HEK293T (cell line): ENCODE measurements around the gene P2RY2.

Experiments
- CTCF ChIA-PET: fragments of 350-600 bp; formaldehyde crosslinking; extraction: SDS; loops from one replicate; lab custom pipeline; 2021; ENCODE audit warnings: antibody characterized with exemption, inconsistent platforms; lab: Yijun Ruan, JAX
- POLR2A ChIA-PET: fragments of 350-600 bp; formaldehyde crosslinking; extraction: SDS; loops from one replicate; lab custom pipeline; 2020; ENCODE audit warnings: antibody characterized with exemption, inconsistent platforms; lab: Yijun Ruan, JAX
- DNase-seq: peaks from one replicate; pipeline ENCODE4 v3.0.0; 2012; ENCODE audit warnings: mixed read lengths; ENCODE audit errors: extremely low spot score
- ARNT ChIP-seq: fragments of 450-650 bp; IDR thresholded peaks from 2 replicates; pipeline ENCODE4 v1.6.1; 2017; ENCODE audit warnings: mild to moderate bottlenecking
- BHLHE40 ChIP-seq: fragments of 450-650 bp; IDR thresholded peaks from 2 replicates; pipeline ENCODE4 v1.6.1; 2016; ENCODE audit warnings: mild to moderate bottlenecking, moderate library complexity, borderline replicate concordance
- CTBP1 ChIP-seq: fragments of 450-650 bp; IDR thresholded peaks from 2 replicates; pipeline ENCODE4 v1.6.1; 2016; ENCODE audit warnings: borderline replicate concordance
- ELF4 ChIP-seq: fragments of 450-650 bp; IDR thresholded peaks from 2 replicates; pipeline ENCODE4 v1.6.1; 2017; ENCODE audit warnings: antibody characterized with exemption
- FOXA1 ChIP-seq: fragments of 450-650 bp; IDR thresholded peaks from 2 replicates; pipeline ENCODE4 v1.6.1; 2016; ENCODE audit warnings: mild to moderate bottlenecking
- FOXK2 ChIP-seq: fragments of 450-650 bp; IDR thresholded peaks from 2 replicates; pipeline ENCODE4 v1.6.1; 2016; ENCODE audit warnings: mild to moderate bottlenecking
- FOXM1 ChIP-seq: fragments of 450-650 bp; IDR thresholded peaks from 2 replicates; pipeline ENCODE4 v1.6.1; 2017; ENCODE audit warnings: mild to moderate bottlenecking, borderline replicate concordance
- HDGF ChIP-seq: fragments of 450-650 bp; IDR thresholded peaks from 2 replicates; pipeline ENCODE4 v1.6.1; 2017; ENCODE audit warnings: antibody characterized with exemption, borderline replicate concordance
- L3MBTL2 ChIP-seq: fragments of 450-650 bp; conservative IDR thresholded peaks from 2 replicates; pipeline ENCODE4 v1.6.1; 2016; ENCODE audit warnings: mild to moderate bottlenecking
- LEF1 ChIP-seq: fragments of 450-650 bp; IDR thresholded peaks from 2 replicates; pipeline ENCODE4 v1.6.1; 2017; ENCODE audit warnings: mild to moderate bottlenecking, borderline replicate concordance
- NFRKB ChIP-seq: fragments of 450-650 bp; IDR thresholded peaks from 2 replicates; pipeline ENCODE4 v1.6.1; 2016; ENCODE audit warnings: mild to moderate bottlenecking, moderate library complexity
- PKNOX1 ChIP-seq: fragments of 450-650 bp; IDR thresholded peaks from 2 replicates; pipeline ENCODE4 v1.6.1; 2016
- SP1 ChIP-seq: fragments of 450-650 bp; IDR thresholded peaks from 2 replicates; pipeline ENCODE4 v1.6.1; 2017
- SUZ12 ChIP-seq: fragments of 450-650 bp; IDR thresholded peaks from 2 replicates; pipeline ENCODE4 v1.6.1; 2016; ENCODE audit warnings: mild to moderate bottlenecking
- TARDBP ChIP-seq: fragments of 450-650 bp; IDR thresholded peaks from 2 replicates; pipeline ENCODE4 v1.6.1; 2016
- ZNF384 ChIP-seq: fragments of 450-650 bp; IDR thresholded peaks from 2 replicates; pipeline ENCODE4 v1.6.1; 2016

The P2RY2 gene

DNA sequence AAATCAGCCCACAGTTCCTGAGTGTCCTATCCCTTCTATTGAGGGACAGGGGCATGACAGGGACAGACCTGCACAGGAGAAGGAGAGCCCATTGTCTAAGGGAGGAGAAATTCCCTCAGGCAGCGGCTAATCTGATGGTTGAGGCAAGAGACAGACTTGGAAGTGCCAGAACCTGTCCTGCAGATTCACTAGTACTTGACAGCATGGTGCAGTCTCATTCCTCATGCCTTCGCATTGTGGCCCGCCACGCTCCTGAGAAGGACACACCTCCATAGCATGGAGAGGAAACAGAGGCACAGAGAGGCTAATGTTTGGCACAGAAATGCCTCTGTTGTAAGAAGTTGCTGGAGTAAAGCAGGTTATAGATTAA lies 57.3 kb downstream of the P2RY2 start:
- POLR2A ChIA-PET = no interaction called here
- CTCF ChIA-PET = interaction anchor here (1.4 kb wide), 1 partner anchor 14 kb away, joined by 7 read pairs; no protein-coding TSS in a partner anchor
- no peak for DNase-seq
- TF ChIP-seq PKNOX1 = no peak
- TF ChIP-seq ZNF384 = no peak
- no peak for TF ChIP-seq BHLHE40
- no peak for TF ChIP-seq SP1
- TF ChIP-seq CTBP1 = no peak
- TF ChIP-seq TARDBP = no peak
- TF ChIP-seq SUZ12 = no peak
- no peak for TF ChIP-seq FOXA1
- TF ChIP-seq LEF1 = no peak

DNA sequence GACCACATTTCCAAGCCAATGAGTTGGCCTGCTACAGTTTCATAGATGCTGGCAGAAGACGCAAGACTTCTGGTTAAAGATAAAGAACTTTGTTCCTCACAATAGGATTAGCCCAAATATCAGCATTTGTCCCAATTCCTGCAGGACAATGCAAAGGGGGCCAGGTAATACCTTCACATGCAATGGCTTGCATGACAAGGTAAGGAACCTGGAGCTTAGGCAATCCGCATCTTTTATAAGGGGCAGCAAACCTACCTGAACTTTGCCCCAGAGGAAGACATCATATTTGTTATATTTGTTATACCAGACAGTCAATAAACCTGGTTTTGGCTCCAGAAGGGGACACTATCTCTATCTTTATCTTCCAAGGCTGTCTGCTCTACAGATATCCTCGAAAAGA lies 59.4 kb downstream of the P2RY2 start:
- no peak for TF ChIP-seq SUZ12
- TF ChIP-seq TARDBP = no peak
- no peak for TF ChIP-seq SP1
- no peak for TF ChIP-seq FOXK2
- TF ChIP-seq L3MBTL2 = no peak
- no peak for TF ChIP-seq NFRKB
- TF ChIP-seq ELF4 = no peak
- TF ChIP-seq LEF1 = no peak
- ChIA-PET POLR2A (no interaction called here), CTCF (interaction anchor here (1.1 to 3.8 kb wide), 2 partner anchors 12 kb away, joined by 3 to 14 read pairs; no protein-coding TSS in a partner anchor)
- DNase-seq = no peak

DNA sequence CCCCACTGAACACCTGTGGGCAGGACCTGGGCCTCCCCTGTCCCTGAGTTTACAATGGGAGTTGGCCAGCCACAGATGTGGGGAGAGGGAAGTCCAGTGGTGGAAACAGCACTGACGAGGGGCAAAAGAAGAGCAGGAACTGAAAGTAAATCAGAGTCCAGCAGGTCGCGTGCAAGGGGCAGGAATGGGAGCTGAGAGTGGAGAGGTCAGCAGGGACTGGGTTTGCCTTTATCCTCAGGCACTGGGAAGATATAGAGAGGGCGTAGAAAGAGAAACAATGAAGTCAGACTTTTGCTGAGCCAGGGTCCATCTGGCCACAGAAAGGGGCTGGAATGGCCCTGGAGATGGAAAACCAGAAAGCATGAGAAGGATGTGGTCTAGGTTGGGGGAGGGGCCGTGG lies 62.5 kb downstream of the P2RY2 start:
- DNase-seq = no peak
- ChIA-PET POLR2A (no interaction called here), CTCF (interaction anchor here (3.8 kb wide), 1 partner anchor 9 kb away, joined by 14 read pairs; no protein-coding TSS in a partner anchor)
- TF ChIP-seq ARNT (no peak), ZNF384 (no peak), FOXK2 (no peak), LEF1 (no peak), CTBP1 (no peak), SUZ12 (no peak), FOXM1 (no peak), ELF4 (no peak), L3MBTL2 (no peak), SP1 (no peak), FOXA1 (no peak), BHLHE40 (no peak), HDGF (no peak), PKNOX1 (no peak), NFRKB (no peak), TARDBP (no peak)

- TF ChIP-seq L3MBTL2 (no peak), NFRKB (no peak), BHLHE40 (no peak), ARNT (no peak), CTBP1 (no peak), LEF1 (no peak), SP1 (no peak), FOXK2 (no peak), ELF4 (no peak), FOXA1 (no peak), SUZ12 (no peak), TARDBP (no peak), ZNF384 (no peak), PKNOX1 (no peak)
- ChIA-PET POLR2A (no interaction called here), CTCF (interaction anchor here (3.8 kb wide), 1 partner anchor 8 kb away, joined by 14 read pairs; no protein-coding TSS in a partner anchor)
- DNase-seq = no peak
Observed at GRCh38 chr11:73281201-73281741, 63.2 kb downstream of the P2RY2 start.

DNA sequence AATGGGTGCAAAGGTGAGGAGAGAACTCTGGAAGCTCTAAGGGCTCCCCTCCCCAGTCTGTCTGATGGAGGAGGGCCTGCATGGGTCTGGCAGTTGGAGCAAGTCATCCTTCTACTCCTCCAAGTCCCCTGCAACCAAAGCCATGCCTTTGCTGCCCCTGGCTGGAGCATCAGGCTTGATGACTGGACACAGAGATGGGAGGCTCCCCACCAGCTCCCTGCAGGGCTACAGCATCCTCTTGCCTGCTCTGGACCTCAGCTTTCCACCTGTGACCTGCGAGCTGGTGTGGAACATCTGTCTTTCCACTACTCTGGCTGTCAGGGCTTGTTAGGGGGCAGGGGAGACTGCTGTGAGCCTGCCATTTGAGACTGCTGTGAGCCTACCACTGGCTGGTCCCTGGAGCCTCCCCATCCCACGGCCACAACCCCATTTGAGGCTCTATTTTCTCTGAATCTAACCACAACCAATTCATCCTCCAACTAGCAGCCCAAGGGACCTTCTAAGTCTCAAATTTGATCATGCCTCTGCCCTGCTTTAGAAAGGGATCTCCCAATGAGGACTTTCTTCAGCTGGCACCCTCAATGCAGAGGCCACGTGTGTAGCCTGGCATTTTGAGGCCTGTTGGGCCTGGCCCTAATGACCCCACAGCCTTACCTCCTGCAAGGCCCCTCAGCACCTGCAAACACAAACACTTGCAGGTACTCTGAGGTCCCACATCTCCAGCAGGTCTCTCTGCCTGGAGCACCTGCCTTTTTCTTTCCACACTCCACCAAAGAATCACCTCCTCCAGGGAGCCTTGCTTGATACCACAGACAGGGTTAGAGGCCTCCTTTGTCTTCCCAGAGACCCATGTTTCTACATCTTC lies 63.9 kb downstream of the P2RY2 start:
- ChIA-PET CTCF (interaction anchor here (0.8 to 1.5 kb wide), 2 partner anchors 10 to 39 kb away, joined by 4 to 5 read pairs; no protein-coding TSS in a partner anchor), POLR2A (no interaction called here)
- TF ChIP-seq L3MBTL2 (no peak), ELF4 (no peak)
- DNase-seq = no peak
